OCI-LY1 (cell line): ENCODE data around the gene SLC29A1.
"Not testable (repeated sequence)": the region's sequence is repeated elsewhere in the genome, so short reads cannot be mapped to it uniquely, and the experiment has no call there.

Experiments used
- H2AFZ ChIP-seq: fragments of 200-600 bp; sonication (generic), shearing (Covaris generic); 2 replicates; pipeline ENCODE4 v1.6.0; 2014; ENCODE audit warnings: antibody characterized with exemption, mild to moderate bottlenecking, low read length
- H3F3A ChIP-seq: fragments of 200-600 bp; sonication (generic), shearing (Covaris generic); 2 replicates; pipeline ENCODE4 v1.6.0; 2014; ENCODE audit warnings: mild to moderate bottlenecking, antibody characterized with exemption, low read length, moderate library complexity; ENCODE audit not compliant: insufficient read depth
- H3K27ac ChIP-seq: fragments of 200-600 bp; sonication (generic); 2 replicates; pipeline ENCODE4 v1.5.1; 2014; ENCODE audit warnings: low read length, mixed run types, mild to moderate bottlenecking, low read depth; ENCODE audit not compliant: poor library complexity, severe bottlenecking
- H3K27me3 ChIP-seq: fragments of 200-600 bp; sonication (generic); 2 replicates; pipeline ENCODE4 v1.6.0; 2014; ENCODE audit warnings: antibody characterized with exemption, mild to moderate bottlenecking, low read length, moderate library complexity; ENCODE audit not compliant: insufficient read depth
- H3K36me3 ChIP-seq: fragments of 200-600 bp; sonication (generic); 2 replicates; pipeline ENCODE4 v1.6.1; 2014; ENCODE audit warnings: mild to moderate bottlenecking, antibody characterized with exemption, low read length, moderate library complexity, mixed read lengths; ENCODE audit not compliant: insufficient read depth
- H3K4me1 ChIP-seq: fragments of 200-600 bp; sonication (generic); 2 replicates; pipeline ENCODE4 v1.5.1; 2014; ENCODE audit warnings: mild to moderate bottlenecking, low read length, moderate library complexity; ENCODE audit not compliant: insufficient read depth, severe bottlenecking
- H3K4me2 ChIP-seq: fragments of 200-600 bp; sonication (generic), shearing (Covaris generic); 2 replicates; pipeline ENCODE4 v1.6.1; 2014; ENCODE audit warnings: low read length
- H3K4me3 ChIP-seq: fragments of 200-600 bp; sonication (generic); 2 replicates; pipeline ENCODE4 v1.5.1; 2014; ENCODE audit warnings: low read length, low read depth, mild to moderate bottlenecking, mixed read lengths; ENCODE audit not compliant: poor library complexity, severe bottlenecking
- H3K79me2 ChIP-seq: fragments of 200-600 bp; shearing (Covaris generic); 2 replicates; pipeline ENCODE4 v1.6.1; 2016; ENCODE audit warnings: mixed run types, low read length, mixed read lengths; ENCODE audit not compliant: insufficient read depth
- H3K9ac ChIP-seq: fragments of 200-600 bp; sonication (generic), shearing (Covaris generic); 2 replicates; pipeline ENCODE4 v1.6.1; 2014; ENCODE audit warnings: mild to moderate bottlenecking, low read length, mixed read lengths
- H3K9me2 ChIP-seq: fragments of 200-600 bp; sonication (generic), shearing (Covaris generic); 2 replicates; pipeline ENCODE4 v1.6.1; 2014; ENCODE audit warnings: low read depth, mild to moderate bottlenecking, low read length, mixed read lengths
- H3K9me3 ChIP-seq: fragments of 200-600 bp; shearing (Covaris generic); 2 replicates; pipeline ENCODE4 v1.6.1; 2014; ENCODE audit warnings: low read length, mixed read lengths
- H4K20me1 ChIP-seq: fragments of 200-600 bp; sonication (generic), shearing (Covaris generic); 2 replicates; pipeline ENCODE4 v1.6.0; 2016; ENCODE audit warnings: mild to moderate bottlenecking, low read length; ENCODE audit not compliant: insufficient read depth
- EZH2 ChIP-seq: fragments of 200-600 bp; sonication (generic), shearing (Covaris generic); IDR thresholded peaks from 2 replicates; pipeline ENCODE4 v1.8.0; 2017; ENCODE audit warnings: borderline replicate concordance, mixed run types, mild to moderate bottlenecking, antibody characterized with exemption, low read length, moderate library complexity, mixed read lengths
- TF ChIP-seq, protein P1 (sequence below): fragments of 200-600 bp; sonication (generic), shearing (Covaris generic); IDR thresholded peaks from 2 replicates; pipeline ENCODE4 v1.5.1; 2017; ENCODE audit warnings: mild to moderate bottlenecking, antibody characterized with exemption, low read length, moderate library complexity, mixed read lengths

Gene SLC29A1

DNA sequence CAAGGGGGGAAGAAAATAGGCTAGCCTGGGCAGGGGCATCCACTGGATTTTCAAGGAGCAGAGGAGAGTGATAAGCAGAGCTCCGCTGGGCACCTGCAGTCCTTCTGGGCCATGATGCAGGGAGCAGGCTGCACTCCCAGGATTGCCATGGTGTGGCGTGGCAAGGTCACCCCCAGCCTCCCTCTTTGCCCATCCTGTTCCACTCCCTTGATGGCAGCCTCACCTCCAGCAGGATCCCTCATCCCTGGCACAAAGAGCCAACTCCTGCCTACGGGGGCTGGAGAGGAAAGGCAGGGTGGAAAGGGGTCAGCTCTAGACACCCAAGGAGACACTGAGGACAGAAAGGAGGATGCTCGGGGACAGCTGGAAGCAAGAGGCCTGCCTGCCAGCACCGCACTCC, 29.1 kb upstream of the SLC29A1 start:
- 0 out of 2 replicates have a peak, but pooled peaks cover 4% of the 10 kb centered on the region for H3K27me3 ChIP-seq
- H3K9me3 ChIP-seq = no peaks in the 10 kb centered on the region
- H3K79me2 ChIP-seq = no peaks in the 10 kb centered on the region
- H3K9ac ChIP-seq = no peak overlapping the region
- H3F3A ChIP-seq = no peaks in the 10 kb centered on the region
- H3K4me3 ChIP-seq = no peak overlapping the region
- H3K4me2 ChIP-seq = no peak overlapping the region
- H3K4me1 ChIP-seq = peaks cover 9% of the 10 kb centered on the region
- TF ChIP-seq, protein P1, sequence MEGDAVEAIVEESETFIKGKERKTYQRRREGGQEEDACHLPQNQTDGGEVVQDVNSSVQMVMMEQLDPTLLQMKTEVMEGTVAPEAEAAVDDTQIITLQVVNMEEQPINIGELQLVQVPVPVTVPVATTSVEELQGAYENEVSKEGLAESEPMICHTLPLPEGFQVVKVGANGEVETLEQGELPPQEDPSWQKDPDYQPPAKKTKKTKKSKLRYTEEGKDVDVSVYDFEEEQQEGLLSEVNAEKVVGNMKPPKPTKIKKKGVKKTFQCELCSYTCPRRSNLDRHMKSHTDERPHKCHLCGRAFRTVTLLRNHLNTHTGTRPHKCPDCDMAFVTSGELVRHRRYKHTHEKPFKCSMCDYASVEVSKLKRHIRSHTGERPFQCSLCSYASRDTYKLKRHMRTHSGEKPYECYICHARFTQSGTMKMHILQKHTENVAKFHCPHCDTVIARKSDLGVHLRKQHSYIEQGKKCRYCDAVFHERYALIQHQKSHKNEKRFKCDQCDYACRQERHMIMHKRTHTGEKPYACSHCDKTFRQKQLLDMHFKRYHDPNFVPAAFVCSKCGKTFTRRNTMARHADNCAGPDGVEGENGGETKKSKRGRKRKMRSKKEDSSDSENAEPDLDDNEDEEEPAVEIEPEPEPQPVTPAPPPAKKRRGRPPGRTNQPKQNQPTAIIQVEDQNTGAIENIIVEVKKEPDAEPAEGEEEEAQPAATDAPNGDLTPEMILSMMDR = no peak
- TF ChIP-seq EZH2 = no peak
- H2AFZ ChIP-seq = no peak overlapping the region
- H4K20me1 ChIP-seq = no peaks in the 10 kb centered on the region
- no peak overlapping the region for H3K27ac ChIP-seq
- H3K36me3 ChIP-seq = no peaks in the 10 kb centered on the region
- H3K9me2 ChIP-seq = no peaks in the 10 kb centered on the region

DNA sequence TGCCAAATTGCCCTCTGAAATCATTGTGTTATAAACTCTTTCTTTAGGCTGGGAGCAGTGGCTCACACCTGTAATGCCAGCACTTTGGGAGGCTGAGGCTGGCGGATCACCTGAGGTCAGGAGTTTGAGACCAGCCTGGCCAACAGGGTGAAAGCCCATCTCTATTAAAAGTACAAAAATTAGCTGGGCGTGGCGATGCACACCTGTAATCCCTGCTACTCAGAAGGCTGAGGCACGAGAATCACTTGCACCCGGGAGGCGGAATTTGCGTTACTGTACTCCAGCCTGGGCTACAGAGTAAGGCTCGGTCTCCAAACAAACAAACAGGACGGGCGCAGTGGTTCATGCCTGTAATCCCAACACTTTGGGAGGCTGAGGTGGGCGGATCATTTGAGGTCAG, 27.0 kb upstream of the SLC29A1 start:
- H4K20me1 ChIP-seq, H3F3A ChIP-seq, H3K9me3 ChIP-seq, H3K4me1 ChIP-seq, H3K36me3 ChIP-seq, H3K27ac ChIP-seq, H3K9ac ChIP-seq, H3K79me2 ChIP-seq, H3K9me2 ChIP-seq, H3K27me3 ChIP-seq, H3K4me3 ChIP-seq, H3K4me2 ChIP-seq, H2AFZ ChIP-seq: not testable (repeated sequence)

DNA sequence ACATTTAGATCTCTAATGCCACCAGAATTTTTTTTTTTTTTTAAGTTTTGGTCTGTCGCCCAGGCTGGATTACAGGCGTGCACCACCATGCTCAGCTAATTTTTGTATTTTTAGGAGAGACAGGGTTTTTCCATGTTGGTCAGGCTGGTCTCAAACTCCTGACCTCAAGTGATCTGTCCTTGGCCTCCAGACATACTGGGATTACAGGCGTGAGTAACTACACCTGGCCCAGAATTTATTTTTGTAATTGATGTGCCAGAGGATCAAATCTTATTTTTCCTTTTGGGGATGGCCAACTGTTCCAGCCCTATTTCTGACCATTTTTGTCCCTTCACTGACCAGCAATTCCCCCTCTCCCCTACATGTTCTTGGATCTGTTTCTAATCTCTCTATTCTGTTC, 24.7 kb upstream of the SLC29A1 start:
- TF ChIP-seq, protein P1 = no peak
- no peak for TF ChIP-seq EZH2
- H2AFZ ChIP-seq = no peak overlapping the region
- H4K20me1 ChIP-seq = no peaks in the 10 kb centered on the region
- no peaks in the 10 kb centered on the region for H3K4me1 ChIP-seq
- H3K9me2 ChIP-seq = no peaks in the 10 kb centered on the region
- H3K4me2 ChIP-seq = no peak overlapping the region
- no peak overlapping the region for H3K27ac ChIP-seq
- H3K79me2 ChIP-seq = no peaks in the 10 kb centered on the region
- H3K27me3 ChIP-seq = peaks cover 4% of the 10 kb centered on the region; the same call in 1 of the 2 replicates
- no peaks in the 10 kb centered on the region for H3K36me3 ChIP-seq
- H3K9ac ChIP-seq = no peak overlapping the region
- H3K9me3 ChIP-seq = no peaks in the 10 kb centered on the region
- H3K4me3 ChIP-seq = no peak overlapping the region
- H3F3A ChIP-seq = no peaks in the 10 kb centered on the region

DNA sequence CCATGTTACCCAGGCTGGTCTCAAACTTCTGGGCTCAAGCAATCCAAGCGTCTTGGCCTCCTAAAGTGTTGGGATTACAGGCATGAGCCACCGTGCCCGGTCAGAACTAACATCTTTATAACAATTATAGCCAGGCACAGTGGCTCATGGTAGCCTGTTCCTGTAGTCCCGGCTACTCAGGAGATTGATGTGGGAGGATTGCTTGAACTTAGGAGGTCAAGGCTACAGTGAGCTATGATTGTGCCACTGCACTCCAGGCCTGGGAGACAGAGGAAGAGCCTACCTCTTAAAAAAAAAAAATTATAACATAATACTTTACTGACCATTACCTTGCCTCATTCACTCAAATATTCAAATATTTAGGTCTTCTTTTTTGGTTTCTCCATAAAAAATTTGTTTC, 23.5 kb upstream of the SLC29A1 start:
- H3K79me2 ChIP-seq = no peaks in the 10 kb centered on the region
- no peak overlapping the region for H2AFZ ChIP-seq
- no peaks in the 10 kb centered on the region for H3K9me3 ChIP-seq
- H3K9me2 ChIP-seq = no peaks in the 10 kb centered on the region
- TF ChIP-seq, protein P1 = no peak
- no peak for TF ChIP-seq EZH2
- no peaks in the 10 kb centered on the region for H3F3A ChIP-seq
- no peaks in the 10 kb centered on the region for H3K4me1 ChIP-seq
- H4K20me1 ChIP-seq = no peaks in the 10 kb centered on the region
- no peak overlapping the region for H3K4me3 ChIP-seq
- no peaks in the 10 kb centered on the region for H3K36me3 ChIP-seq
- no peak overlapping the region for H3K9ac ChIP-seq
- no peak overlapping the region for H3K27ac ChIP-seq
- no peak overlapping the region for H3K4me2 ChIP-seq
- peaks cover 4% of the 10 kb centered on the region; the same call in 1 of the 2 replicates for H3K27me3 ChIP-seq
